CD4-positive, alpha-beta T cell treated with Interleukin-15 for 1 hour (primary cell): Measurements from ENCODE around the gene PALMD.

Experiments used
- DNase-seq: peaks from one replicate; pipeline ENCODE4 v3.0.0-alpha.2; 2020

PALMD gene

GRCh38 chr1:99636647-99637175 lies 9.2 kb upstream of the PALMD start:
- no peak for DNase-seq

- no peak for DNase-seq
Observed at GRCh38 chr1:99638853-99639252, 7.1 kb upstream of the PALMD start.

GRCh38 chr1:99639408-99639807 lies 6.5 kb upstream of the PALMD start:
- DNase-seq, result no peak

GRCh38 chr1:99639945-99640344 lies 6.0 kb upstream of the PALMD start:
- no peak for DNase-seq

- no peak for DNase-seq
Observed at GRCh38 chr1:99640672-99641071, 5.2 kb upstream of the PALMD start.

- no peak for DNase-seq
Observed at GRCh38 chr1:99641558-99641957, 4.4 kb upstream of the PALMD start.

GRCh38 chr1:99642053-99642452 lies 3.9 kb upstream of the PALMD start:
- DNase-seq, result no peak

- DNase-seq, result no peak
Observed at GRCh38 chr1:99643021-99643779, 2.7 kb upstream of the PALMD start.

GRCh38 chr1:99644279-99645004 lies 1.5 kb upstream of the PALMD start:
- no peak for DNase-seq

GRCh38 chr1:99645203-99645602 lies 710 bp upstream of the PALMD start:
- DNase-seq, result no peak

GRCh38 chr1:99646868-99647267 lies 955 bp downstream of the PALMD start:
- DNase-seq, result no peak

GRCh38 chr1:99647490-99647889 lies 1.6 kb downstream of the PALMD start:
- no peak for DNase-seq

- DNase-seq, result no peak
Observed at GRCh38 chr1:99648107-99648506, 2.2 kb downstream of the PALMD start.

GRCh38 chr1:99650030-99650429 lies 4.1 kb downstream of the PALMD start:
- no peak for DNase-seq

- DNase-seq, result no peak
Observed at GRCh38 chr1:99650773-99651437, 5.0 kb downstream of the PALMD start.

GRCh38 chr1:99652881-99653281 lies 7.0 kb downstream of the PALMD start:
- DNase-seq, result no peak

- no peak for DNase-seq
Observed at GRCh38 chr1:99655376-99655775, 9.5 kb downstream of the PALMD start.

GRCh38 chr1:99656701-99657100 lies 10.8 kb downstream of the PALMD start:
- no peak for DNase-seq

GRCh38 chr1:99657213-99658030 lies 11.5 kb downstream of the PALMD start:
- DNase-seq, result no peak

- DNase-seq, result no peak
Observed at GRCh38 chr1:99658031-99658290, 12.0 kb downstream of the PALMD start.

GRCh38 chr1:99659755-99660210 lies 13.9 kb downstream of the PALMD start:
- no peak for DNase-seq

GRCh38 chr1:99660496-99660895 lies 14.6 kb downstream of the PALMD start:
- DNase-seq, result no peak

- DNase-seq, result no peak
Observed at GRCh38 chr1:99661780-99662179, 15.9 kb downstream of the PALMD start.
